Kidney (tissue), 14 donors: ENCODE results near the gene FARS2. TPM values are rescaled to one million over a fixed set of nuclear protein-coding genes. Genes with fewer than 3 reads are reported as not detected.

Experiments
- DNase-seq, 5 donors: peaks; one replicate each; pipeline ENCODE4 v3.0.0-alpha.2; 2013 to 2020
- FAIRE-seq: peaks from 2 replicates; lab custom pipeline; 2012; peaks lifted over from hg19 to GRCh38; lab: Jason Lieb, UNC
- H3K27ac ChIP-seq, 2 donors: one replicate each; pipeline ENCODE4 v1.7.0; 2013; ENCODE audit warnings: low read depth in 2 of 2, low read length in 2 of 2, inconsistent platforms in 1 of 2
- H3K27me3 ChIP-seq: one replicate; pipeline ENCODE4 v1.7.1; 2013; ENCODE audit warnings: low read length, inconsistent platforms; ENCODE audit not compliant: control insufficient read depth, insufficient read depth
- H3K36me3 ChIP-seq, 3 donors: one replicate each; pipeline versions ENCODE4 v1.7.0 to v1.7.1; 2013; ENCODE audit warnings: low read length in 3 of 3, control low read depth in 1 of 3, inconsistent platforms in 1 of 3; ENCODE audit not compliant: insufficient read depth in 3 of 3, control insufficient read depth in 2 of 3
- H3K4me1 ChIP-seq, 3 donors: one replicate each; pipeline versions ENCODE4 v1.7.0 to v1.7.1; 2013; ENCODE audit warnings: low read length in 3 of 3, inconsistent platforms in 1 of 3, low read depth in 1 of 3; ENCODE audit not compliant: control insufficient read depth in 2 of 3, insufficient read depth in 2 of 3
- H3K4me3 ChIP-seq, 3 donors: one replicate each; pipeline versions ENCODE4 v1.7.0 to v1.8.1; 2013; ENCODE audit warnings: low read length in 3 of 3, control low read depth in 1 of 3, inconsistent platforms in 1 of 3
- H3K9ac ChIP-seq, 3 donors: one replicate each; pipeline versions ENCODE4 v1.7.0 to v1.7.1; 2013; ENCODE audit warnings: low read length in 3 of 3, control low read depth in 1 of 3, inconsistent platforms in 1 of 3
- H3K9me3 ChIP-seq, 3 donors: one replicate each; pipeline versions ENCODE4 v1.7.0 to v1.7.1; 2013; ENCODE audit warnings: low read length in 3 of 3, control low read depth in 1 of 3, inconsistent platforms in 1 of 3; ENCODE audit not compliant: control insufficient read depth in 2 of 3, insufficient read depth in 1 of 3
- CTCF ChIP-seq: IDR thresholded peaks from 3 replicates; pipeline ENCODE4 v1.5.1; 2012; ENCODE audit warnings: mild to moderate bottlenecking, moderate library complexity, borderline replicate concordance; ENCODE audit not compliant: insufficient read depth; ENCODE audit errors: extremely low read depth
- intact Hi-C: fragments of 100-400 bp; cut with DNase I; formaldehyde crosslinking; loops from one replicate; pipeline ENCODE4 v1.11.1; 2022
- polyA plus RNA-seq: library from polyadenylated mRNA; stranded (reverse); fragments of 350-450 nt; fragmentation: Illumina TruSeq; extraction: RNeasy Lipid Tissue Mini Kit (QIAGEN cat#74804); gene quantifications from one replicate; pipeline ENCODE4 v1.2.3, GENCODE V29; 2014; ENCODE audit warnings: low read depth, low replicate concordance; ENCODE audit not compliant: insufficient read depth
- total RNA-seq: library from RNA; stranded (reverse); fragmentation: NEBNext Ultra II Directional; extraction: Animal tissue kit (Norgen Biotek cat#: 25700); gene quantifications from one replicate; pipeline ENCODE4 v1.2.1, GENCODE V29; 2021
- donor health status: control.
- donor health status: control.
- donor health status: control.
- donor health status: control.
- donor health status: control.
- donor health status: DM: yes; HTN: yes; CAD: no.
- donor health status: Normal renal cell carcinoma (clear cell type).

The FARS2 gene
- total and polyA plus RNA-seq, 2 donors from 2014 or later, result 22.1 to 24.8 TPM

DNA sequence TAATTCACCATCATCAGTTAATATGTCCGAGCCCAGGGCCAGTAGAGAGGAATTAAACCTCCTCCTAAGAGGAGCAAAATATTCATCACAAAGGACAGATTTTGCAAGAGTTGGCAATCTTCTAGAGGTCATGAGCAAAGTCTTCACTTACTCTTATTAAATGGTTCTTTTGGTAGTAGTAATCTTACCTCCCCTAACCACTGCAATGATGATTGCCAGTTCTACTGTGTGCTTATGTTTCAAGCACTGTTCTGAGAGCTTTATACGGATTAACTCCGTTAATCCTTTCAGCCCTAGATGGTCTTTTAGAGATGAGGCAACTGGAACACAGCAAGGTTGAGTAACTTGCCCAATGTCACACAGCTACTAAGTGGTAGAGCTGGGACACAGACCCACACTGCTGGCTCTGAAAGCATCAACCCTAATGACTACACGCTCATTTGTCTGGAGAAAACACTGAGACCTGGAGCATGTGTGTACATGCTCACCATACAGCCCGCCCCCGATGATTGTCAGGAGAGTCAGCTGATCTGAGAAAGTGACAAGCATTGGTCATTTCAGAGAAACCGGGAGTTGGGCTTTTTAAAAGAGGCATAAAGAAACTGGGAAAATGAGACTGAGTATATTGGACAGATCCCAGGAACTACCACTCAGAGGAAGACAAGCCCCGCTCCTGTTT is 469.4 kb downstream of the FARS2 start:
- Histone ChIP-seq H3K4me1 (no peaks in the 10 kb centered on the region), H3K27ac (no peak overlapping the region), H3K36me3 (no peaks in the 10 kb centered on the region), H3K9ac (no peak overlapping the region), H3K9me3 (no peaks in the 10 kb centered on the region), H3K27me3 (no peaks in the 10 kb centered on the region), H3K4me3 (no peak overlapping the region)
- no peak for FAIRE-seq
- TF ChIP-seq CTCF, result no peak
- intact Hi-C loops, result no loop called here
- DNase-seq, result peak in 1 of 5 donors; percentile 29

- Histone ChIP-seq H3K27me3 (no peaks in the 10 kb centered on the region), H3K4me3 (no peak overlapping the region), H3K4me1 (no peaks in the 10 kb centered on the region), H3K9ac (no peak overlapping the region), H3K36me3 (no peaks in the 10 kb centered on the region), H3K9me3 (no peaks in the 10 kb centered on the region), H3K27ac (no peak overlapping the region)
- FAIRE-seq (no peak), DNase-seq (no peak)
- TF ChIP-seq CTCF, result no peak
- intact Hi-C loops, result no loop called here
Measured at GRCh38 chr6:5731435-5731834, 470.1 kb downstream of the FARS2 start.

DNA sequence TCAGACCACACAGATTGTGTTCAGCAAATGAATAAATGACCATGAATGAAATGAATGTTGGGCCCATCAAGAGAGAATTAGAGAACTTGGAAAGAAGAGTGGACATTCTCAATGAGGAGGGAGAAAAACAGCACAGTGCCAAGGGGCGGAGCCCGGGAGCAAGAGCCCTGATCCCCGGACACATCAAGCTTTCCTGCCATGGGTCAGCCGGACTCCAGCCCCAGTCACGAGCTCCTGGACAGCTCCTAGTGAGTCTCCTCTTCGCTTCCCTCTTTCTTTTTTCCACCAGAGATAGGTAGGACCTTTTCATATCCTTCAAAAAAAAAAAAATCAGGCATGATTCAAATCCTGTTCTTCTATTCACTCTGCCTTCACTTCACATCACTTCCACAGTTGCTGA is 471.2 kb downstream of the FARS2 start:
- H3K9me3 ChIP-seq, result no peaks in the 10 kb centered on the region
- no peak overlapping the region for H3K27ac ChIP-seq
- TF ChIP-seq CTCF, result no peak
- H3K9ac ChIP-seq, result no peak overlapping the region
- no peak for DNase-seq
- H3K4me3 ChIP-seq, result no peak overlapping the region
- no peaks in the 10 kb centered on the region for H3K4me1 ChIP-seq
- intact Hi-C loops, result no loop called here
- H3K27me3 ChIP-seq, result no peaks in the 10 kb centered on the region
- FAIRE-seq, result no peak
- no peaks in the 10 kb centered on the region for H3K36me3 ChIP-seq
